ENCODE measurements around the gene EFL1.

DNA sequence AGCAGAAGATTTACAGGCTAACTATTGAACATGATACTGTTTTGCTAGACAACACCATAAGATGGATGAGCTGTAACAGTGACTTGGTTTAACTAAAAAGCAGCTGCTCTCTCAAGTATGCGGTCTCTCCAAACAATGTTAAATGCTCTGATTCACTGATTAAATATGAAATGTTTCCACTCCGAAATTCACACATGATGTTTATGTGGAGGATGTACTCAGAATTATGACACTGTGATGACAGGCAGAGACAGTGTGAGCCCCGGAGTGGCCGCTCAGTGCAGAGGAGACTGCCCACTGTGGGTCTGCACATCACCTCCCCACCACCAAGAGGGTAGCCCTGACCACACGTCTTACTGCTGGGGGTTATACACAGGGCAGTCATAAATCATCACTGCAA, 132.8 kb downstream of the EFL1 start:
- no peak for TF ChIP-seq ZFP36 (IDR thresholded peaks at IDR 0.05; ENCODE audit: borderline replicate concordance, partially characterized antibody)
- TF ChIP-seq, protein P1, sequence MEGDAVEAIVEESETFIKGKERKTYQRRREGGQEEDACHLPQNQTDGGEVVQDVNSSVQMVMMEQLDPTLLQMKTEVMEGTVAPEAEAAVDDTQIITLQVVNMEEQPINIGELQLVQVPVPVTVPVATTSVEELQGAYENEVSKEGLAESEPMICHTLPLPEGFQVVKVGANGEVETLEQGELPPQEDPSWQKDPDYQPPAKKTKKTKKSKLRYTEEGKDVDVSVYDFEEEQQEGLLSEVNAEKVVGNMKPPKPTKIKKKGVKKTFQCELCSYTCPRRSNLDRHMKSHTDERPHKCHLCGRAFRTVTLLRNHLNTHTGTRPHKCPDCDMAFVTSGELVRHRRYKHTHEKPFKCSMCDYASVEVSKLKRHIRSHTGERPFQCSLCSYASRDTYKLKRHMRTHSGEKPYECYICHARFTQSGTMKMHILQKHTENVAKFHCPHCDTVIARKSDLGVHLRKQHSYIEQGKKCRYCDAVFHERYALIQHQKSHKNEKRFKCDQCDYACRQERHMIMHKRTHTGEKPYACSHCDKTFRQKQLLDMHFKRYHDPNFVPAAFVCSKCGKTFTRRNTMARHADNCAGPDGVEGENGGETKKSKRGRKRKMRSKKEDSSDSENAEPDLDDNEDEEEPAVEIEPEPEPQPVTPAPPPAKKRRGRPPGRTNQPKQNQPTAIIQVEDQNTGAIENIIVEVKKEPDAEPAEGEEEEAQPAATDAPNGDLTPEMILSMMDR (IDR thresholded peaks at IDR 0.05) = no peak
